SKM-1 treated with dmso at 0.1 percent for 144 hours (cell line): ENCODE results near the gene CCL25.

Source experiments
- DNase-seq: peaks from one replicate; lab custom pipeline; 2025; ENCODE audit not compliant: unreplicated experiment; lab: John Stamatoyannopoulos, UW

CCL25 gene

DNA sequence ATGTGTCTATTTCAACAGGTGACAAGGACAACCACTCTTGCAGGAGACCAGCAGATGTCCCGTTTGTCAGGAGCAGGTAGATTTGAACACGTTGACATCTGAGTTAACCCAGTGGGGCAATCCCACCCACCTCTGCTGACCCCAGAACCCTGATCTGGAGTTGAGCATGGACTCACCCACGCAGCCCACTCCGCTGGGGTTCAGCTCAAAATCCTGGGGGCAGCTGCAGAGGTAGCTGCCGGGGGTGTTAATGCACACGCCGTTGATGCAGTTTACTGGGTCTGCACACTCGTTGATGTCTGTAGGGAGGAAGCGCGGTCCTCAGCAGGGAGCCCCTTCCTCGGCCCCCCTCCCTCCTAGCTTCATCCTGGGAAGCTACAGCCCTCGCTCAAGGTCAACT, 56.9 kb downstream of the CCL25 start:
- DNase-seq, result no peak

DNA sequence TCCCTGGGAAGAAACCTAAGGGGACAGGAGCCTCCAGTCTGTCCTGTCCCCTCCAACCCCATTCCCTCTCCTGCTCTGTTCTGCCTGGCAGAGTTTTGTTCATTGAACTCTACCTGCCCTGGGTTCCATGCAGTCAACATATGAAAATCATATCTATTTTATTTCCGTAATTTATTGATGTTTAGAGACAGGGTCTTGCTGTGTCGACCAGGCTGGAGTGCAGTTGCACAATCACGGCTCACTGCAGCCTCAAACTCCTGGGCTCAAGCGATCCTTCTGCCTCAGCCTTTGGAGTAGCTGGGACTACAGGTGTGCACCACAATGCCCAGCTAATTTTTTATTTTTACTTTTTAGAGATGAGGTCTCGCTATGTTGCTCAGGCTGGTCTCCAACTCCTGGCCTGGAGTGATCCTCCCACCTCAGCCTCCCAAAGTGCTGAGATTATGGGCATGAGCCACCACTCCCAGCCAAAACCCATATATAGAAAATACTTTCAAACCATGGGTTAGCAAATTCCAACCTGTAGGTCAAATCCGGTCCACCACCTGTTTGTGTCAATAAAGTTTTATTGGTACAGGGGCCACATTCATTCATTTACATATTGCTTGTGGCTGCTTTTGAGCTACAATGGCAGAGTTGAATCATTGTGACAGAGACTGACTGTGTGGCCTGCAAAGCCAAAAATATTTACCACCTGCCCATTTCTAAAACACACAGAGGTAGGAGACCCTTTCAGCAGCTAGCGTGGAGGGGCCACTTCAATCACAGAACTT, 57.5 kb downstream of the CCL25 start:
- no peak for DNase-seq

DNA sequence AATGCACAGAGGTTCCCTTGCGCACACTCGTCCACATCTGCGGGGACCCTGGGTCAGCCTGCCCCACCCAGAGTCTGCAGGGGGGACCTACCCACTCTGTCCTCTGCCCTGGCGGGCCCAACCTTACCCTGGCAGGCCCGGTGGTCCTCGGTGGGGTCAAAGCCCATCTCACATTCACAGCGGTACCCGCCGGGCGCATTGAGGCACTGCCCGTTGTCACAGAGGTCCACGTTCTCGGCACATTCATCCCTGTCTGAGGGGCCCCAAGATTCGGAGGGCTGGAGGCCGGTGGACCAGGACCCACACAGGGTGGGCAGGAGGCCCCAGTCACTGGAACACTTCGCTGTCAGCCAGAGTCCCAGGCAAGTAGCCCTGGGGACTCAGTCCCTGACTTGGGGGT, 58.4 kb downstream of the CCL25 start:
- DNase-seq, result no peak

DNA sequence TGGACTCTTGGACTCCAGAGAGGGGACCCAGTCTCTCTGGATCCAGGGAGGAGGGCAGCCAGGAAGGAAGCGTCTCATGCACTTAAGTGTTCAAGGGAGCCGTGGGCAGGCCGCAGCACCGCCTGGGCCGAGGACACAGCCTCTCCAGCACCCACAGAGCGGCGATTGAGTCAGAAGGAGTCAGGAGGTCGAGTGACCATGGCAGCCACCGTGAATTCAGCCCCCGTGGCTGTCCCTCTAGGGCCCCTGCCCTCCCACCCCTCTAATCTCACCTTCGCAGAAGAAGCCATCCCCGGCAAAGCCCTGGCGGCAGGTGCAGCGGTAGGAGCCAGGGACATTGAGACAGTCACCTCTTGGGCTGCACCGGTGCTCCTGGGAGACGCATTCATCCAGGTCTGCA, 58.8 kb downstream of the CCL25 start:
- no peak for DNase-seq
